Uterus (tissue), 4 donors: Measurements from ENCODE around the gene PM20D1. TPM values are rescaled to one million over a fixed set of nuclear protein-coding genes. Genes with fewer than 3 reads are reported as not detected.

ENCODE experiments used
- DNase-seq, 2 donors: peaks; one replicate each; pipeline ENCODE4 v3.0.0-alpha.2; 2019 to 2020
- H3K27ac ChIP-seq, 2 donors: fragments of 200-600 bp; sonication (generic); 1 replicate in 1 of 2; 2 replicates in 1 of 2; pipeline ENCODE4 v1.5.1; 2016 to 2018
- H3K27me3 ChIP-seq, 2 donors: fragments of 200-600 bp; sonication (generic); one replicate each; pipeline ENCODE4 v1.5.1; 2018 to 2019; ENCODE audit warnings: control low read depth in 1 of 2
- H3K36me3 ChIP-seq, 2 donors: fragments of 200-600 bp; sonication (generic); one replicate each; pipeline ENCODE4 v1.5.1; 2019; ENCODE audit warnings: control low read depth in 1 of 2
- H3K4me1 ChIP-seq, 2 donors: fragments of 200-600 bp; sonication (generic); one replicate each; pipeline ENCODE4 v1.5.1; 2018 to 2019; ENCODE audit warnings: control low read depth in 1 of 2
- H3K4me3 ChIP-seq, 2 donors: fragments of 200-600 bp; sonication (generic); 1 replicate in 1 of 2; 2 replicates in 1 of 2; pipeline ENCODE4 v1.5.1; 2018 to 2019; ENCODE audit warnings: mild to moderate bottlenecking in 1 of 2
- H3K9me3 ChIP-seq, 2 donors: fragments of 200-600 bp; sonication (generic); one replicate each; pipeline ENCODE4 v1.5.1; 2019; ENCODE audit warnings: control low read depth in 1 of 2
- CTCF ChIP-seq, 4 experiments: fragments of 200-600 bp in 2 of 4; fragments of 450-650 bp in 2 of 4; sonication (generic) in 2 of 4; IDR thresholded peaks; one replicate each; pipeline ENCODE4 v1.5.1; 2016 to 2019; ENCODE audit warnings: antibody characterized with exemption in 4 of 4, mild to moderate bottlenecking in 2 of 4, moderate library complexity in 1 of 4
- POLR2A ChIP-seq, 2 donors: fragments of 450-650 bp; IDR thresholded peaks; one replicate each; pipeline ENCODE4 v1.6.1; 2016; ENCODE audit warnings: antibody characterized with exemption in 2 of 2, mild to moderate bottlenecking in 1 of 2, moderate library complexity in 1 of 2
- intact Hi-C: fragments of 100-400 bp; cut with DNase I; formaldehyde crosslinking; loops from one replicate; pipeline ENCODE4 v1.15.1; 2023; ENCODE audit warnings: low total_unique reads
- total RNA-seq, 4 donors: library from RNA; depleted of rRNA in 3 of 4; stranded (reverse); fragments of >200 nt in 3 of 4; gene quantifications; one replicate each; pipeline versions ENCODE4 v1.1.0 to v1.2.4, GENCODE V29; 2014 to 2023
- donor health status: DM: yes; HTN: yes; CAD: no.

Gene PM20D1
- total RNA-seq, 4 donors from 2014 or later, result 0.59 to 0.69 TPM; not detected in 2

- peak within 1 kb of the TSS; percentile 94 to 95 for H3K27ac ChIP-seq
- peak within 1 kb of the TSS; percentile 76 to 96 for H3K4me3 ChIP-seq
- no peaks in the 10 kb centered on the region for H3K9me3 ChIP-seq
- TF ChIP-seq CTCF (IDR thresholded peaks at IDR 0.05), result no peak
- peak; percentile 81 to 82 for TF ChIP-seq POLR2A (IDR thresholded peaks at IDR 0.05)
- intact Hi-C loops, result no loop called here
- no peaks in the 10 kb centered on the region for H3K27me3 ChIP-seq
- peaks cover 6 to 20% of the 10 kb centered on the region in 2 donors for H3K4me1 ChIP-seq
- H3K36me3 ChIP-seq, result no peaks in the 10 kb centered on the region
- peak; percentile 94 to 95 for DNase-seq
These were observed 36.8 kb downstream of the PM20D1 start, which contains the start of gene SLC41A1 for GRCh38 chr1:205812878-205813754. SLC41A1 (minus strand) TSS chr1:205813198; CDS start chr1:205810441, 2,757 bp downstream.

- intact Hi-C loops, result no loop called here
These were observed 37.6 kb downstream of the PM20D1 start for GRCh38 chr1:205812271-205812877.

GRCh38 chr1:205811660-205812059 is 38.3 kb downstream of the PM20D1 start:
- Histone ChIP-seq H3K27ac (peak overlapping the region; percentile 94 to 95), H3K27me3 (no peaks in the 10 kb centered on the region), H3K36me3 (no peaks in the 10 kb centered on the region), H3K4me1 (peaks cover 6 to 20% of the 10 kb centered on the region in 2 donors), H3K4me3 (peak overlapping the region; percentile 76 to 96), H3K9me3 (no peaks in the 10 kb centered on the region)
- TF ChIP-seq POLR2A (IDR thresholded peaks at IDR 0.05) (no peak), CTCF (IDR thresholded peaks at IDR 0.05) (no peak)
- intact Hi-C loops, result no loop called here
- no peak for DNase-seq

More at GRCh38 chr1:205812271-205812877, 37.6 kb downstream of the PM20D1 start:
- H3K4me1 ChIP-seq, result peaks cover 6 to 20% of the 10 kb centered on the region in 2 donors
- H3K4me3 ChIP-seq, result peak overlapping the region; percentile 76 to 96
- H3K9me3 ChIP-seq, result no peaks in the 10 kb centered on the region
- no peaks in the 10 kb centered on the region for H3K27me3 ChIP-seq
- H3K36me3 ChIP-seq, result no peaks in the 10 kb centered on the region
- DNase-seq, result peak; percentile 39 to 44
- no peak for TF ChIP-seq CTCF (IDR thresholded peaks at IDR 0.05)
- TF ChIP-seq POLR2A (IDR thresholded peaks at IDR 0.05), result no peak
- H3K27ac ChIP-seq, result peak overlapping the region; percentile 94 to 95

- Histone ChIP-seq H3K9me3 (no peaks in the 10 kb centered on the region), H3K4me1 (peaks cover 6 to 20% of the 10 kb centered on the region in 2 donors), H3K27me3 (no peaks in the 10 kb centered on the region), H3K36me3 (no peaks in the 10 kb centered on the region), H3K27ac (no peak overlapping the region), H3K4me3 (no peak overlapping the region)
- no peak for DNase-seq
- intact Hi-C loops, result no loop called here
- TF ChIP-seq CTCF (IDR thresholded peaks at IDR 0.05), result no peak
- TF ChIP-seq POLR2A (IDR thresholded peaks at IDR 0.05), result no peak
These were observed 39.3 kb downstream of the PM20D1 start for GRCh38 chr1:205810448-205811157.
